Measurements from ENCODE around the gene DHX38. TPM values are rescaled to one million over a fixed set of nuclear protein-coding genes. Genes with fewer than 3 reads are reported as not detected.

The DHX38 gene
- total RNA-seq, 4 donors from 2014 or later = 27.6 to 54.4 (median 43.4) TPM

DNA sequence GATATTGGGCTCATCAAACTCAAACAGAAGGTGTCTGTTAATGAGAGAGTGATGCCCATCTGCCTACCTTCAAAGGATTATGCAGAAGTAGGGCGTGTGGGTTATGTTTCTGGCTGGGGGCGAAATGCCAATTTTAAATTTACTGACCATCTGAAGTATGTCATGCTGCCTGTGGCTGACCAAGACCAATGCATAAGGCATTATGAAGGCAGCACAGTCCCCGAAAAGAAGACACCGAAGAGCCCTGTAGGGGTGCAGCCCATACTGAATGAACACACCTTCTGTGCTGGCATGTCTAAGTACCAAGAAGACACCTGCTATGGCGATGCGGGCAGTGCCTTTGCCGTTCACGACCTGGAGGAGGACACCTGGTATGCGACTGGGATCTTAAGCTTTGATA is 33.2 kb upstream of the DHX38 start:
- WGBS, 2 donors = 83 to 90% methylated on average over 5 to 9 of the region's 9 CpGs
- Histone ChIP-seq H3K36me3 (no peaks in the 10 kb centered on the region), H3K4me1 (no peaks in the 10 kb centered on the region), H3K27ac (no peak overlapping the region), H3K27me3 (no peaks in the 10 kb centered on the region), H3K4me3 (no peak overlapping the region), H3K9me3 (no peaks in the 10 kb centered on the region)
- TF ChIP-seq POLR2A (IDR thresholded peaks at IDR 0.05) = no peak
- TF ChIP-seq CTCF (IDR thresholded peaks at IDR 0.05) = no peak
- no peak for DNase-seq
- intact Hi-C loops (cut with DNase I) = no loop called here

GRCh38 chr16:72061564-72061963 is 32.1 kb upstream of the DHX38 start:
- TF ChIP-seq CTCF (IDR thresholded peaks at IDR 0.05) = no peak
- TF ChIP-seq POLR2A (IDR thresholded peaks at IDR 0.05) = no peak
- no peaks in the 10 kb centered on the region for H3K4me1 ChIP-seq
- WGBS, 2 donors = 100% methylated on average over 1 of the region's 1 CpG
- no peaks in the 10 kb centered on the region for H3K36me3 ChIP-seq
- H3K4me3 ChIP-seq = no peak overlapping the region
- H3K27me3 ChIP-seq = no peaks in the 10 kb centered on the region
- no peak overlapping the region for H3K27ac ChIP-seq
- intact Hi-C loops (cut with DNase I) = no loop called here
- H3K9me3 ChIP-seq = no peaks in the 10 kb centered on the region
- no peak for DNase-seq

DNA sequence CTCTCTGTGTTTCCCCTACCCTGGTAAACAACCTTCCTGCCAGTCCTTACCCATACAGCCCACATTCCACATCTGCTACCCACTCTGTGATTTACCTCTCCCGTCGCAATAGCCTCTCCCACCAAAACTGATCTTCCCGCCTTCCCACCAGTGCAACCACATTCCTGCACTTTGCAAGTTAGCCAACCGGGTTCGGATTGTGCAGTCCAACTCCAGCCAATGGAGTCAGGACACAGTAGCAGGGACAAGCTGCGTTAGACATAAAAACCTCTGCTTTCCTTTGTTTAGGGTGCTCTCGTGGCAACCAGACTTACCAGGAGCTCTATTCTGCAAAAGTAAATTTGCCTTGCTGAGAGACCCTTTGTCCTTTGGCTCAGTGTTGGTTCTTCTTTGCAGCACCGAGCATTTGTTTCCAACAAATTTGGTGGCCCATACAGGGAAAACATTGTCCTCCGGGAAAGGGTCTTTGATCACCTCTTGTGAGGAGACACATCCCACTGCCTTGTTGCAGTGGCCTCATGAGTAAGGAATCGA is 29.2 kb upstream of the DHX38 start:
- no peak for DNase-seq
- 87 to 89% methylated on average over 8 to 9 of the region's 10 CpGs for WGBS, 2 donors
- Histone ChIP-seq H3K27me3 (no peaks in the 10 kb centered on the region), H3K36me3 (no peaks in the 10 kb centered on the region), H3K4me1 (peaks cover 0 to 13% (median 9%) of the 10 kb centered on the region in 3 donors), H3K9me3 (no peaks in the 10 kb centered on the region), H3K27ac (no peak overlapping the region), H3K4me3 (no peak overlapping the region)
- intact Hi-C loops (cut with DNase I) = no loop called here
- TF ChIP-seq CTCF (IDR thresholded peaks at IDR 0.05) = no peak
- TF ChIP-seq POLR2A (IDR thresholded peaks at IDR 0.05) = no peak

DNA sequence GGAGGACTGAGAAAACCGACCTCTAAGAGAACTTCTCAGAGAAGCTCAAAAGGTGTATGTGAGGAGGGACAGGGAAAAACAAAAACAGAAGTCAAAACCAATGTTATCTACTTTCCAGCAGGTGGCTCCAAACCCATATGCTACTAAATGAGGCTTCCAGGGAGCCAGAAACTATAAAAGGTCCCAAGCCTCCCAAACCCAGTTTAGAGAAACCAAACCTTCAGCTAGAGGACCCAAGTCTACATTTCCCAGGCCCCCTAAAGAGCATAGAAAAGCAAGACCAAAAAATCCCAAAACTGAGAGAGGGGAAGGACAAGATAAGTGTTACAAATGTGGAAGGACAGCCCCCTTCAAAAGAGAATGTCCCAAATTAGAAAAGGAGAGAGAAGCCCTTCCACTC is 26.9 kb upstream of the DHX38 start:
- TF ChIP-seq POLR2A (IDR thresholded peaks at IDR 0.05) (no peak), CTCF (IDR thresholded peaks at IDR 0.05) (peak in 5 of 6 experiments; percentile 30 to 57 (median 44))
- intact Hi-C loops (cut with DNase I) = no loop called here
- H3K4me3 ChIP-seq = no peak overlapping the region
- DNase-seq = no peak
- H3K27me3 ChIP-seq = no peaks in the 10 kb centered on the region
- H3K4me1 ChIP-seq = peaks cover 0 to 16% (median 10%) of the 10 kb centered on the region in 3 donors
- no peaks in the 10 kb centered on the region for H3K9me3 ChIP-seq
- no peak overlapping the region for H3K27ac ChIP-seq
- no peaks in the 10 kb centered on the region for H3K36me3 ChIP-seq
- WGBS, 2 donors = 0 to 10% methylated on average over 1 of the region's 1 CpG

GRCh38 chr16:72068930-72069329 is 24.7 kb upstream of the DHX38 start:
- Histone ChIP-seq H3K4me3 (no peak overlapping the region), H3K36me3 (no peaks in the 10 kb centered on the region), H3K27ac (peak overlapping the region in 2 of 4 donors; percentile 0 to 45), H3K9me3 (no peaks in the 10 kb centered on the region), H3K4me1 (peaks cover 0 to 16% (median 10%) of the 10 kb centered on the region in 3 donors), H3K27me3 (no peaks in the 10 kb centered on the region)
- intact Hi-C loops (cut with DNase I) = no loop called here
- 21 to 39% methylated on average over 4 of the region's 4 CpGs for WGBS, 2 donors
- no peak for DNase-seq
- TF ChIP-seq POLR2A (IDR thresholded peaks at IDR 0.05) = no peak
- TF ChIP-seq CTCF (IDR thresholded peaks at IDR 0.05) = no peak
